Activated CD4-positive, alpha-beta memory T cell treated with anti-CD3 and anti-CD28 coated beads, Interleukin-2, amount 10 ng/mL, durations not matched to agents 7 days and 5 days (primary cell): Measurements from ENCODE around the gene OR51Q1. TPM values are rescaled to one million over a fixed set of nuclear protein-coding genes. Genes with fewer than 3 reads are reported as not detected.

Experiments
- CTCF ChIA-PET: fragments of 350-600 bp; sonication (Branson Sonifier 250); formaldehyde crosslinking; loops from one replicate; lab custom pipeline; 2021; ENCODE audit warnings: antibody characterized with exemption, inconsistent platforms; lab: Charles Lee
- POLR2A ChIA-PET: fragments of 350-600 bp; sonication (Branson Sonifier 250); formaldehyde crosslinking; loops from one replicate; lab custom pipeline; 2021; ENCODE audit warnings: antibody characterized with exemption; lab: Charles Lee
- DNase-seq: peaks from one replicate; pipeline ENCODE4 v3.0.0-alpha.2; 2020
- H3K27ac Mint-ChIP-seq: one replicate; pipeline ENCODE4 v1.8.0; 2021; ENCODE audit warnings: mild to moderate bottlenecking, mixed read lengths
- H3K27me3 Mint-ChIP-seq: one replicate; pipeline ENCODE4 v1.8.0; 2021; ENCODE audit warnings: mixed read lengths
- H3K36me3 Mint-ChIP-seq: one replicate; pipeline ENCODE4 v1.8.0; 2021; ENCODE audit warnings: low read depth, mixed read lengths
- H3K4me1 Mint-ChIP-seq: one replicate; pipeline ENCODE4 v1.8.0; 2021; ENCODE audit warnings: mixed read lengths
- H3K4me3 Mint-ChIP-seq: one replicate; pipeline ENCODE4 v1.8.0; 2021; ENCODE audit warnings: mild to moderate bottlenecking, mixed read lengths
- H3K9me3 Mint-ChIP-seq: one replicate; pipeline ENCODE4 v1.8.0; 2021; ENCODE audit warnings: mixed read lengths
- total RNA-seq, 2 experiments: library from RNA; stranded (reverse); gene quantifications; one replicate each; pipeline ENCODE4 v1.2.3, GENCODE V29; 2021

Gene OR51Q1
- total RNA-seq, 2 experiments from 2014 or later, result not detected

GRCh38 chr11:5460983-5461621 lies 39.2 kb downstream of the OR51Q1 start:
- no peaks in the 10 kb centered on the region for H3K4me1 Mint-ChIP-seq
- H3K9me3 Mint-ChIP-seq, result no peaks in the 10 kb centered on the region
- DNase-seq, result no peak
- CTCF ChIA-PET, result no interaction called here
- H3K4me3 Mint-ChIP-seq, result no peak overlapping the region
- no peak overlapping the region for H3K27ac Mint-ChIP-seq
- no peaks in the 10 kb centered on the region for H3K36me3 Mint-ChIP-seq
- POLR2A ChIA-PET, result no interaction called here
- H3K27me3 Mint-ChIP-seq, result no peaks in the 10 kb centered on the region

- no peaks in the 10 kb centered on the region for H3K4me1 Mint-ChIP-seq
- no peak overlapping the region for H3K4me3 Mint-ChIP-seq
- no peaks in the 10 kb centered on the region for H3K27me3 Mint-ChIP-seq
- no peak overlapping the region for H3K27ac Mint-ChIP-seq
- no peaks in the 10 kb centered on the region for H3K36me3 Mint-ChIP-seq
- CTCF ChIA-PET, result no interaction called here
- DNase-seq, result no peak
- POLR2A ChIA-PET, result no interaction called here
- no peaks in the 10 kb centered on the region for H3K9me3 Mint-ChIP-seq
Measured at GRCh38 chr11:5467527-5467926, 45.6 kb downstream of the OR51Q1 start.

Other genes starting within 250 kb of the OR51Q1 start
- not detected for gene OR51V1, start 221.4 kb upstream of the OR51Q1 start, total RNA-seq
- not detected for gene HBB, start 195.0 kb upstream of the OR51Q1 start, total RNA-seq
- not detected for gene HBD, start 187.6 kb upstream of the OR51Q1 start, total RNA-seq
- not detected for gene HBG1, start 172.3 kb upstream of the OR51Q1 start, total RNA-seq
- not detected for gene HBG2, start 167.3 kb upstream of the OR51Q1 start, total RNA-seq
- not detected for gene HBE1, start 152.2 kb upstream of the OR51Q1 start, total RNA-seq
- not detected for gene OR51B4, start 120.2 kb upstream of the OR51Q1 start, total RNA-seq
- gene OR51B2, start 97.8 kb upstream of the OR51Q1 start, total RNA-seq, result not detected
- not detected for gene OR51B5, start 78.6 kb upstream of the OR51Q1 start, total RNA-seq
- gene OR51B6, start 70.6 kb upstream of the OR51Q1 start, total RNA-seq, result not detected
- not detected for gene OR51M1, start 38.3 kb upstream of the OR51Q1 start, total RNA-seq
- gene OR51I1, start 19.4 kb downstream of the OR51Q1 start, total RNA-seq, result not detected
- not detected for gene OR51I2, start 27.2 kb downstream of the OR51Q1 start, total RNA-seq
- not detected for gene OR52D1, start 66.6 kb downstream of the OR51Q1 start, total RNA-seq
- not detected for gene UBQLN3, start 87.8 kb downstream of the OR51Q1 start, total RNA-seq
- under 1 TPM; 0.13 to 0.28 TPM for gene UBQLNL, start 94.6 kb downstream of the OR51Q1 start, total RNA-seq
- gene OR52H1, start 126.4 kb downstream of the OR51Q1 start, total RNA-seq, result not detected
- gene OR52B6, start 158.8 kb downstream of the OR51Q1 start, total RNA-seq, result not detected
- 1 to 10 TPM in 1 of 2 experiments, under 1 TPM in 1; 0.60 to 1.1 TPM for gene TRIM6, start 174.5 kb downstream of the OR51Q1 start, total RNA-seq
- 10 to 100 TPM; 18.2 to 19.8 TPM for gene TRIM34, start 202.9 kb downstream of the OR51Q1 start, total RNA-seq